ENCODE measurements around the gene ATOH1. TPM values are rescaled to one million over a fixed set of nuclear protein-coding genes. Genes with fewer than 3 reads are reported as not detected.

The ATOH1 gene
- polyA plus RNA-seq, 3 donors: 0.07 to 0.11 TPM; not detected in 1

DNA sequence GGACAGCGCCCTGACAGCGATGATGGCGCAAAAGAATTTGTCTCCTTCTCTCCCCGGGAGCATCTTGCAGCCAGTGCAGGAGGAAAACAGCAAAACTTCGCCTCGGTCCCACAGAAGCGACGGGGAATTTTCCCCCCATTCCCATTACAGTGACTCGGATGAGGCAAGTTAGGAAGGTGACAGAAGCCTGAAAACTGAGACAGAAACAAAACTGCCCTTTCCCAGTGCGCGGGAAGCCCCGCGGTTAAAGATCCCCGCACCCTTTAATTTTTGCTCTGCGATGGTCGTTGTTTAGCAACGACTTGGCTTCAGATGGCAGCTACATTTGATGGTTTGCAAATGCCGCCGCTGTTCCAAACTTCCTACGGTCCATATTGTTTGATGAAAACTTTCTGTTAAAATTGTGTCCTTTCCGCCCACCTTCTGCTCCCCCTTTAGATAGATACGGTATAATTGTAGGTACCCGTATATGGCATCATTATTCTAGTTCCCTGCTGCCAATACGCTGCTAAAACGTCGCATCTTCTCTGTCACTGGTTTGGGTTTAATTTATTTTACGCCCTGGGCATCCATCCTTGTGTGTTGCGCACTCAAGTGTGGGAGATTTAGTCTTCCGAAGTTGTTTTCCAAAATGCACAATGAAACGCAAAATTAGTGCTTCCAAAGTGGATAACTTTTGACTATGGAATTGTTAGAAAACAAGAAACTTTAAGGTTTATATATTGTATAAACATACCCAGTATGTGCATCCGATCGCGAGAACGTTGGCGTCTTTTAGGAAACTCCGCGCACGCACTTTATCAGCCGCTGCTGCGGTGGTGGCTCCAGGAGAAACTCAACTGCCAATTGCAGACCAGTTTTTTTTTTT lies 1.5 kb downstream of the ATOH1 start:
- 12 to 13% (median 12%) methylated on average over 40 of the region's 40 CpGs for whole genome bisulfite sequencing, 3 donors
- no peak overlapping the region for H3K27ac ChIP-seq (ENCODE audit: low read depth, low read length)

DNA sequence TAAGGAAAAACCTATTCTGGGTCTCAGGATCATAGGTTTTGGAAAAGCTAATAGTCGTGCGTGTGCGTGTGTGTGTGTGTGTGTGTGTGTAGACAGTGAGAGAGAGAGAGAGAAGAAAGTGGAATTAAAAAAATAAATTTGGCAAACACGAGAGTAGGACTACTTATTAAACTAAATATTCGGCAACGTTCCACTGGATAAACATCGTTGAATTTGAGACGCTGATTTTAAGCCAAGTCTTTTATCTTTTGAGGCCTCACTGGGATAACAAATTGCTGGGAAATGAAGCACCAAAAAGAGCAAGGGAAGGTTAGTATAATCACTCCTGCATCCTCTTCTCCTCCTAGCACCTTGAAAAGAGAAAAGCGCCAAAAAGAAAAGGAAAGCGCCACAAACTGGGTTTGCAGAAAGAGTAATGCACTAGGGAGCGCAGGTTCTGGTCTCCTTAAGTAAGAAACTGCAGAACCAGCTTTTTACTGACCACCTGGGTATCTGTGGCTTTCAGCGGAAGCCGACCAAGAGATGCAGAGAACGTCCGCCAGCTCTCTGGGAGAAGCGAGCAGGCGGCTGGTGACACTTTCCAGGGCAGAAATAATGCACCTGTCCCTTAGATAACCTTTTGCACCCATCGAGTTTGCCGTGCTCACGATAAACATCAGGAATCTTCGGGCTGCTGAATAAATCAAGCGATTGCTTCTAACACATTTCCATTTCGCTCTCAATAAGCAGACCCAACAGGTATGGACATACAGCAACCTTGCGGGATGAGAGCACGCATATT lies 3.4 kb downstream of the ATOH1 start:
- WGBS, 3 donors: 9 to 11% (median 9%) methylated on average over 25 of the region's 25 CpGs
- no peak overlapping the region for H3K27ac ChIP-seq (ENCODE audit: low read depth, low read length)

GRCh38 chr4:93834249-93835066 lies 5.9 kb downstream of the ATOH1 start:
- no peak overlapping the region for H3K27ac ChIP-seq (ENCODE audit: low read depth, low read length)
- 7 to 18% (median 10%) methylated on average over 41 to 42 of the region's 42 CpGs for WGBS, 3 donors

- 81 to 90% (median 88%) methylated on average over 1 of the region's 1 CpG for WGBS, 3 donors
- H3K27ac ChIP-seq (ENCODE audit: low read depth, low read length): no peak overlapping the region
Observed at GRCh38 chr4:93835929-93836328, 7.4 kb downstream of the ATOH1 start.

DNA sequence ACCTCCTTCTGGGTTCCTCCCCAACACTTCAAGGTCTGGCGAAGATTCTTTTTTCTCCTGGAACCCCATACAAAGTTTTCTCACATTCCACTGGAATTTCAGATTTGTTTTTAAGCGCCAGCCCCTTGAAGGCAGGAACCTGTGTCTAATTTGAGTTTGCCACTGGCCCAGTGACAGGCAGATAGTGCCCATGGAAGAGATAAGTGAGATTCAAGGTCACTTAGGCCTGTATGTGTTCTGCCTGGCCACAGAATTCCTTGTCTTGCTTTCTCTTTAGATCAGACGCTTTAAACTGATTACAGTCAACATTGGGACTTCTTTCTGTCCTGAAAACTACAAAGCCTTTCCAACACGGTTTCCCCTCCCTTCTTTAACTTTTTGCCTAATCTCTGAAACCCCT lies 11.2 kb downstream of the ATOH1 start:
- no peak overlapping the region for H3K27ac ChIP-seq (ENCODE audit: low read depth, low read length)
- WGBS, 3 donors: 77 to 79% (median 78%) methylated on average over 4 of the region's 4 CpGs

DNA sequence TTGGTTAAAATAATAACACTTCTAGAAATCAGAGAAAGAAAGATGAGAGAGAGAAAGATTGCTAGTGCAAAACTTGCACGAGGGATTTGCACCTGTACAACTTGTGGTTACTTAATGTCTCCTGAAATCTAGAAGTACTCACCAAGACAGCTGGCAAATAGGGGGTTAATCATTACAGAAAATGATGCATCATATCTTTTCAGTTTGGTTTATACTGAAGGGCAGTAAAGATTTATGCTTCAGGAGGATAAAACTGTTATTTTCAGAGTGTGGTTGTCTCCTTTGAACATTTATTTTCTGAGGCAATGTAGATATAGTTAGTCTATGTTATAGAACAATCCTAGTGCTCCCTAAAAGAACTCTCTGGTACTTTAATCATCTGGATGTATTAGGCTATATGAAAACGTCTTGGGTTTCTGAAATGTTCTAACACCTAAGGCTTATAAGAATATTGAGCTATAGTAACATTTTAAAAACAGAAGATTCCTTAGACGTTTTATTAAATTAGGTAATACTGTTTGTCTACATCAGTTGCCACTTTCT lies 13.3 kb downstream of the ATOH1 start:
- WGBS, 3 donors: 38 to 73% (median 62%) methylated on average over 3 of the region's 3 CpGs
- no peak overlapping the region for H3K27ac ChIP-seq (ENCODE audit: low read depth, low read length)

GRCh38 chr4:93842601-93843252 lies 14.2 kb downstream of the ATOH1 start:
- 24 to 82% (median 82%) methylated on average over 2 of the region's 2 CpGs for WGBS, 3 donors
- no peak overlapping the region for H3K27ac ChIP-seq (ENCODE audit: low read depth, low read length)

DNA sequence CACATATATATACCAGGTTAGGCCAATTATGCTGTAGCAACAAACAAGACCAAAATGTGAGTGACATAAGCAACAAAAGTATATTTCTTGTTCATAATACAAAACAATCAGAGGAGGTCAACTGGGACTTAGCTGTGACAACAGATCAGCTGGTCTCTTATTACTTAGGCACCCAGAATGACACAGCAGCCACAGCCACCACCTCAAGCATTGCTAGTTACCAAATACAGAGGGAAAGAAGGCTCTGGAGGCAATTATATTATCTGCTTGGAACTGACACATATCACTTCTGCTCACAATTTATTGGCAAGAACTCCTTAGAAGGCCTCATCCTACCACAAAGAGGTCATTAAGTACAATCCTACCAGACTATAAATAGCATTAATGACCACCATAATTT lies 15.2 kb downstream of the ATOH1 start:
- no peak overlapping the region for H3K27ac ChIP-seq (ENCODE audit: low read depth, low read length)

DNA sequence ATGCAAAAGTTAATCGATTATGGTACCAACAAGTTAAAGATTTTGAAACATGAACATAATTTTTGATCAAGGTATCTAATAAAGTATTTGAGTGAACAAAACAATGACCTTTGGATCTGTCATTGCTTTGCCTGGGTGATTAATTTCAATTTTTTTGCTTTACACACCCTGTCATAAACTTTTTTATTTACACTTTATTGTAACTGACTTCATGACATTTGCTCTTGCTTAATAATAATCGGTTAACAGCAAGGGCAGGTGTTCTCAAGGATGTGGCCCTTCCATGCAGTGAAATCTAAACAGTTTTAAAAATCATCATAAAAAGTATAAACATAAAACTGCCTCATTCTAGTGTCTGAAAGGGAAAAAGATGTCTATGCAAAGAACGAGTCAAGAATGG lies 24.1 kb downstream of the ATOH1 start:
- WGBS, 3 donors: 80 to 87% (median 87%) methylated on average over 3 of the region's 3 CpGs
- no peak overlapping the region for H3K27ac ChIP-seq (ENCODE audit: low read depth, low read length)

- H3K27ac ChIP-seq (ENCODE audit: low read depth, low read length): no peak overlapping the region
- WGBS, 3 donors: 17 to 49% (median 43%) methylated on average over 1 of the region's 1 CpG
Observed at GRCh38 chr4:93855926-93856325, 27.4 kb downstream of the ATOH1 start.

DNA sequence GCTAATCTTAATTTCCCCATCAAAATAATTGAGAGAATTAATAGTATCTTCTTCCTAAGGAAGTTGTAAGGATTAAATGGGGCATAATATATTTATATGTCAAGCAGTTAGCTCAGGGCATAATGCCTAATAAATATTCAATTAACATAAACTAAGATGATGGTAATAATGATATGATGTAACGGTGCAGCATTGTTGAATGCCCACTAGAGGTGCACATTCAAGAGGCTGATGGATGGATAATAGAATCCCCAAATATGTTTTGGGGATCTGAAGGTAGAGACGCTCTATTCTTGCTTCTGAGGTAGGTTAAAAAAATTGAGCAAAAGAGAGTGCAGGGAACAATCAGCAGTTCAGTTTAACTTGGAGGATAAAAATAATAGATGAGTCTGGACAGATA lies 37.1 kb downstream of the ATOH1 start:
- H3K27ac ChIP-seq (ENCODE audit: low read depth, low read length): no peak overlapping the region
- WGBS, 3 donors: 89 to 90% (median 90%) methylated on average over 2 of the region's 2 CpGs

DNA sequence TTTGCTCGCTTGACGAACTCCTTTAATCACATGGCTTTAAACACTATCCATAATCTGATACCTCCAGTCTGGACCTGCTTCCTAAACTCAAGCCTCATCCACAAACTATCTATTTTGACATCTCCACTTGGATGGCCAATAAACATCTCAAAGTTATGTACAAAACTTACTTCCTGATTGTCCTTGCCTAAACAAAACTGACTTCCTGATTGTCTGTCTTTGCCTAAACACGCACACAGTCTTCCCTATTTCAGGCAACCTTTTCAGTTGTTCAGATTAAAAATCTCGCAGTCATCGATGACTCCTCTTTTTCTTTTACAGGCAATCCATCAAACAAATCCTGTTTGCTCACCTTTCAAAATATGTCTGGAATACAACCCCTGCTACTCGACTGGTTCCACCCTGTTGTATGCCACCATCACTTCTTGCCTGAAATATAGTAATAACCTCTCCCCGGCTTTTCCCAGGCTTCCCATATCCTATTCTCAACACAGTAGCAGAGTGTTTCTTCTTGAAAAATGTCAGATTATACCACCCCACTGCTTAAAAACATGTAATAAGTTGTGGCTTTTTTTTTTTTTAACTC lies 39.0 kb downstream of the ATOH1 start:
- no peak overlapping the region for H3K27ac ChIP-seq (ENCODE audit: low read depth, low read length)
- WGBS, 3 donors: 77 to 82% (median 80%) methylated on average over 7 of the region's 7 CpGs

DNA sequence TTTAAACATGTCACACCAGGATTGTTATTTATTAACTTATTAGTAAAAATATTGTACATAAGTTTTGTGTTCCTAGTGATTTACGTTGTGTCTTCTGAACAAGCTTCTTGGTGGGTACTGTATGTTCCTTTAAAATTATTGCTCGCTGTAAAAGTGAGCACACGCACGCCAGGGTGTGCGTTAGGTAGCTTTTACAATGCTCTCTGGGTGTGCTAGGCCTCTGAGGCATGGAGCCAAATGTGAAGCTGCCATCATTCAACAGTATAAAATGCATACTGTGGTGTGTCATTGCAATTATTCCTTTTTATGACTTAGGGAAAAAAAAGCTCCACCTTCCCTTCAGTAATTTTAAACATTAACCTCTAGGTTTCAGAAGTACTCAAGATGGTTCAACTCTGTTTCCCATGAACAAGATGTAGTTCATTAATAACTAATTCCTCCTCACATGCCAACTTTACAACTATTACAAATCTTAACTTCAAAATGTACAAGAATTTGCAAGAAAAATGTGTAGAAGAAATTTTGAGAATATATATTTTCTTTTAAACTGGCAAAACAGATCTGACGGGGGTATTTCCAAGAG lies 42.4 kb downstream of the ATOH1 start:
- 67 to 82% (median 79%) methylated on average over 6 of the region's 6 CpGs for WGBS, 3 donors
- no peak overlapping the region for H3K27ac ChIP-seq (ENCODE audit: low read depth, low read length)

DNA sequence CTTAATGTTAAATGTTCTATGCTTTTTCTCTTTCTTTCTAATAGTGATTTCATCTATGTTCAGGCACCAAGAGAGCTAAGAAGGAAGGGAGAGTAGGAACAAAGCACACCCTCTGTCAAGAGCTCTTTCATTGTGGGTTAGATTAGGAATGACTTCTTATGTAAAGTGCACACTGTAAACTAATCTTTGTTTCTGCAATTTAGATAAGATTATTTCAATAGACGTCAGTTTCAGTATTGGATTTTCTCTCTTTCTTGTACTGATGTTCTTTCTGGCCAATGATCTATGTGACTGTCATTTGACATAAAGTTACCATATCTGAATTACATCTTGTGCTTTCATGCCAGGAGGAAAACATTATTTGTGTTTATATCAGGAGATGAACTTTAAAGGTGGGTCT lies 48.2 kb downstream of the ATOH1 start:
- no peak overlapping the region for H3K27ac ChIP-seq (ENCODE audit: low read depth, low read length)
- 11 to 64% (median 62%) methylated on average over 1 of the region's 1 CpG for WGBS, 3 donors

DNA sequence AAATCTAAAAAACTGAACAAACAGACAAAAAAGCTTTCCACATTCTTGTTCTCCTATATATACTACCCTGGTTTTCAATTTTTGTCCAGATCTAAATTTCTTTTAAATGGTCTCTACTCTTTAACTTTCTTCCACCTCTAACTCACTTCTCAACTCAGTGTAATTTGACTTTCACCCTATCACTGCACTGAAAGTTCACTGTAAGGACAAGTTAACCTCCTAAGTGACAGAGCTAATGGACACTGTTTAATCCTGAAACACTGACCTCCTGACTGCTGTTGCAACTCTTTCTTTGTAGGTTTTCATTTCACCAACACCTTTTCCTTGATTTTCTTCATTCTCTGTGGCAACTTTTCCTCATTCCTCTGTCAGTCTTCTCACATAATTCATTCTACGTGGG lies 50.0 kb downstream of the ATOH1 start:
- no peak overlapping the region for H3K27ac ChIP-seq (ENCODE audit: low read depth, low read length)
- 46 to 65% (median 55%) methylated on average over 1 of the region's 1 CpG for WGBS, 3 donors

- 73 to 83% (median 83%) methylated on average over 4 of the region's 4 CpGs for WGBS, 3 donors
- H3K27ac ChIP-seq (ENCODE audit: low read depth, low read length): no peak overlapping the region
Observed at GRCh38 chr4:93879919-93880318, 51.4 kb downstream of the ATOH1 start.
